ENCODE data around the gene TNFRSF1A. TPM values are rescaled to one million over a fixed set of nuclear protein-coding genes. Genes with fewer than 3 reads are reported as not detected.
"Not testable (repeated sequence)": the region's sequence is repeated elsewhere in the genome, so short reads cannot be mapped to it uniquely, and the experiment has no call there.

Gene TNFRSF1A
- total and polyA plus RNA-seq, 9 of the 15 experiments (the other 6 are each of a cell fraction or from before 2014, with no cell fraction given), result 0.76 to 43.5 (median 30.0) TPM

GRCh38 chr12:6338536-6338935 is 3.3 kb downstream of the TNFRSF1A start:
- CTCF ChIA-PET (ENCODE audit: low intra/inter-chr PET ratio), result not testable (repeated sequence)
- intact Hi-C loops (cut with micrococcal nuclease), result loop anchor here (5.0 kb wide), 1 partner anchor 134 kb away; the partner anchor contains the start of gene VAMP1

GRCh38 chr12:6337958-6338433 is 3.9 kb downstream of the TNFRSF1A start:
- BruUV-seq (replicated peaks), result no TSS peak
- H3K36me3 ChIP-seq (ENCODE audit: control insufficient read depth, insufficient read depth, low read length), result peaks cover 31% of the 10 kb centered on the region; the same call in 2 of the 3 replicates
- in situ Hi-C loops (cut with MboI) (loop anchor here (5.0 kb wide), 1 partner anchor 34 kb away; no protein-coding TSS in a partner anchor), intact Hi-C loops (cut with micrococcal nuclease) (loop anchor here (5.0 kb wide), 1 partner anchor 134 kb away; the partner anchor contains the start of gene VAMP1)
- H3K9ac ChIP-seq (ENCODE audit: insufficient read depth in 1 of 2, low read depth in 2 of 2, low read length in 2 of 2), result peak overlapping the region; percentile 11 to 93; a peak in 3 of 4 replicates
- FAIRE-seq, result peak; percentile 77
- no peak for DNase-seq (ENCODE audit: extremely low read depth in 1 of 4, low spot score in 3 of 4)
- WGBS (ENCODE audit: insufficient coverage, low coverage, missing lambda C conversion rate), result 24% methylated on average over 12 of the region's 12 CpGs
- peak overlapping the region; percentile 98 for H3K27ac ChIP-seq (ENCODE audit: extremely low read depth, low read depth, low read length)
- ChIA-PET POLR2A (interaction anchor here (1.1 to 4.7 kb wide), 2 partner anchors 11 to 133 kb away, joined by 3 to 38 read pairs; partner anchors contain the start of gene VAMP1), CTCF (ENCODE audit: low intra/inter-chr PET ratio) (no interaction called here)
- H3K4me2 ChIP-seq (ENCODE audit: insufficient read depth, low read length), result peak overlapping the region; percentile 82
- H3K4me1 ChIP-seq (replicated peaks in 1 of 2; ENCODE audit: control insufficient read depth in 2 of 2, insufficient read depth in 2 of 2, low read length in 2 of 2), result peaks cover 47 to 61% of the 10 kb centered on the region in 2 experiments
- H3K79me2 ChIP-seq (ENCODE audit: control insufficient read depth, insufficient read depth, low read length), result peaks cover 71% of the 10 kb centered on the region
- peak overlapping the region; percentile 39 for H3K4me3 ChIP-seq
- H2AFZ ChIP-seq (ENCODE audit: low read depth, low read length), result peak overlapping the region; percentile 20; the same call in 1 of the 2 replicates
- H4K20me1 ChIP-seq (replicated peaks; ENCODE audit: control insufficient read depth, insufficient read depth, low read length), result no peaks in the 10 kb centered on the region
- H3K27me3 ChIP-seq (ENCODE audit: control insufficient read depth in 2 of 2, insufficient read depth in 2 of 2, low read length in 2 of 2), result no peaks in the 10 kb centered on the region
- H3K9me1 ChIP-seq (ENCODE audit: control insufficient read depth, insufficient read depth, low read length), result no peaks in the 10 kb centered on the region
- no peak for ATAC-seq
- no peaks in the 10 kb centered on the region for H3K9me3 ChIP-seq (replicated peaks; ENCODE audit: control insufficient read depth, insufficient read depth, low read depth, low read length)
- TF ChIP-seq ID3 (CRISPR knock-in tag; IDR thresholded peaks at IDR 0.05), result no peak
- no peak for TF ChIP-seq ID3 (tag; IDR thresholded peaks at IDR 0.05)
- no peak for TF ChIP-seq KLF6 (CRISPR knock-in tag; IDR thresholded peaks at IDR 0.05; ENCODE audit: borderline replicate concordance)
- no peak for TF ChIP-seq ZNF175 (CRISPR knock-in tag; IDR thresholded peaks at IDR 0.05; ENCODE audit: low read depth)
- no peak for TF ChIP-seq PML (IDR thresholded peaks at IDR 0.05; ENCODE audit: low read length)
- no peak for TF ChIP-seq ZBTB2 (IDR thresholded peaks at IDR 0.05)
- no peak for TF ChIP-seq ZNF431 (CRISPR knock-in tag; IDR thresholded peaks at IDR 0.05)
- no peak for TF ChIP-seq RUNX1 (IDR thresholded peaks at IDR 0.05; ENCODE audit: low read depth)
- TF ChIP-seq BCL6 (CRISPR knock-in tag; IDR thresholded peaks at IDR 0.05), result no peak
- TF ChIP-seq ZNF785 (CRISPR knock-in tag; IDR thresholded peaks at IDR 0.05), result no peak

More at GRCh38 chr12:6338536-6338935, 3.3 kb downstream of the TNFRSF1A start:
- Histone ChIP-seq H3K4me2 (ENCODE audit: insufficient read depth, low read length) (peak overlapping the region; percentile 88; the same call in 1 of the 2 replicates), H3K4me3 (0 out of 2 replicates have a peak overlapping the region, but pooled peaks have one; percentile 39), H3K4me1 (replicated peaks in 1 of 2; ENCODE audit: control insufficient read depth in 2 of 2, insufficient read depth in 2 of 2, low read length in 2 of 2) (peaks cover 52 to 66% of the 10 kb centered on the region in 2 experiments), H3K27ac (ENCODE audit: extremely low read depth, low read depth, low read length) (peak overlapping the region; percentile 98; the same call in 1 of the 3 replicates), H3K36me3 (ENCODE audit: control insufficient read depth, insufficient read depth, low read length) (peaks cover 26% of the 10 kb centered on the region; the same call in 2 of the 3 replicates), H3K79me2 (ENCODE audit: control insufficient read depth, insufficient read depth, low read length) (peaks cover 71% of the 10 kb centered on the region), H3K9ac (ENCODE audit: insufficient read depth in 1 of 2, low read depth in 2 of 2, low read length in 2 of 2) (peak overlapping the region in 1 of 2 experiments; percentile 4; a peak in 1 of 4 replicates)
- H3K9me1 ChIP-seq (ENCODE audit: control insufficient read depth, insufficient read depth, low read length); ATAC-seq; H4K20me1 ChIP-seq (replicated peaks; ENCODE audit: control insufficient read depth, insufficient read depth, low read length); H3K27me3 ChIP-seq (ENCODE audit: control insufficient read depth in 2 of 2, insufficient read depth in 2 of 2, low read length in 2 of 2); H2AFZ ChIP-seq (ENCODE audit: low read depth, low read length); DNase-seq (ENCODE audit: extremely low read depth in 1 of 4, low spot score in 3 of 4); BruUV-seq (replicated peaks); H3K9me3 ChIP-seq (replicated peaks; ENCODE audit: control insufficient read depth, insufficient read depth, low read depth, low read length); FAIRE-seq: not testable (repeated sequence)
- in situ Hi-C loops (cut with MboI), result loop anchor here (5.0 kb wide), 1 partner anchor 34 kb away; no protein-coding TSS in a partner anchor
- 71% methylated on average over 5 of the region's 8 CpGs for WGBS (ENCODE audit: insufficient coverage, low coverage, missing lambda C conversion rate)
- POLR2A ChIA-PET, result interaction anchor here (0.6 to 4.7 kb wide), 3 partner anchors 11 to 705 kb away, joined by 3 to 38 read pairs (median 7); no protein-coding TSS in a partner anchor

All from K562 (cell line).